ENCODE measurements around the gene AFDN. TPM values are rescaled to one million over a fixed set of nuclear protein-coding genes. Genes with fewer than 3 reads are reported as not detected.

The AFDN gene
- total and polyA plus RNA-seq, 2 of the 8 experiments (the other 6 are each of a cell fraction or from before 2014, with no cell fraction given): 53.4 to 192 TPM

GRCh38 chr6:167849846-167850459 is 23.2 kb downstream of the AFDN start (continued):
- no peak for TF ChIP-seq POU5F1 (IDR thresholded peaks at IDR 0.05; ENCODE audit: low read depth, low read length)
- TF ChIP-seq, protein P1, sequence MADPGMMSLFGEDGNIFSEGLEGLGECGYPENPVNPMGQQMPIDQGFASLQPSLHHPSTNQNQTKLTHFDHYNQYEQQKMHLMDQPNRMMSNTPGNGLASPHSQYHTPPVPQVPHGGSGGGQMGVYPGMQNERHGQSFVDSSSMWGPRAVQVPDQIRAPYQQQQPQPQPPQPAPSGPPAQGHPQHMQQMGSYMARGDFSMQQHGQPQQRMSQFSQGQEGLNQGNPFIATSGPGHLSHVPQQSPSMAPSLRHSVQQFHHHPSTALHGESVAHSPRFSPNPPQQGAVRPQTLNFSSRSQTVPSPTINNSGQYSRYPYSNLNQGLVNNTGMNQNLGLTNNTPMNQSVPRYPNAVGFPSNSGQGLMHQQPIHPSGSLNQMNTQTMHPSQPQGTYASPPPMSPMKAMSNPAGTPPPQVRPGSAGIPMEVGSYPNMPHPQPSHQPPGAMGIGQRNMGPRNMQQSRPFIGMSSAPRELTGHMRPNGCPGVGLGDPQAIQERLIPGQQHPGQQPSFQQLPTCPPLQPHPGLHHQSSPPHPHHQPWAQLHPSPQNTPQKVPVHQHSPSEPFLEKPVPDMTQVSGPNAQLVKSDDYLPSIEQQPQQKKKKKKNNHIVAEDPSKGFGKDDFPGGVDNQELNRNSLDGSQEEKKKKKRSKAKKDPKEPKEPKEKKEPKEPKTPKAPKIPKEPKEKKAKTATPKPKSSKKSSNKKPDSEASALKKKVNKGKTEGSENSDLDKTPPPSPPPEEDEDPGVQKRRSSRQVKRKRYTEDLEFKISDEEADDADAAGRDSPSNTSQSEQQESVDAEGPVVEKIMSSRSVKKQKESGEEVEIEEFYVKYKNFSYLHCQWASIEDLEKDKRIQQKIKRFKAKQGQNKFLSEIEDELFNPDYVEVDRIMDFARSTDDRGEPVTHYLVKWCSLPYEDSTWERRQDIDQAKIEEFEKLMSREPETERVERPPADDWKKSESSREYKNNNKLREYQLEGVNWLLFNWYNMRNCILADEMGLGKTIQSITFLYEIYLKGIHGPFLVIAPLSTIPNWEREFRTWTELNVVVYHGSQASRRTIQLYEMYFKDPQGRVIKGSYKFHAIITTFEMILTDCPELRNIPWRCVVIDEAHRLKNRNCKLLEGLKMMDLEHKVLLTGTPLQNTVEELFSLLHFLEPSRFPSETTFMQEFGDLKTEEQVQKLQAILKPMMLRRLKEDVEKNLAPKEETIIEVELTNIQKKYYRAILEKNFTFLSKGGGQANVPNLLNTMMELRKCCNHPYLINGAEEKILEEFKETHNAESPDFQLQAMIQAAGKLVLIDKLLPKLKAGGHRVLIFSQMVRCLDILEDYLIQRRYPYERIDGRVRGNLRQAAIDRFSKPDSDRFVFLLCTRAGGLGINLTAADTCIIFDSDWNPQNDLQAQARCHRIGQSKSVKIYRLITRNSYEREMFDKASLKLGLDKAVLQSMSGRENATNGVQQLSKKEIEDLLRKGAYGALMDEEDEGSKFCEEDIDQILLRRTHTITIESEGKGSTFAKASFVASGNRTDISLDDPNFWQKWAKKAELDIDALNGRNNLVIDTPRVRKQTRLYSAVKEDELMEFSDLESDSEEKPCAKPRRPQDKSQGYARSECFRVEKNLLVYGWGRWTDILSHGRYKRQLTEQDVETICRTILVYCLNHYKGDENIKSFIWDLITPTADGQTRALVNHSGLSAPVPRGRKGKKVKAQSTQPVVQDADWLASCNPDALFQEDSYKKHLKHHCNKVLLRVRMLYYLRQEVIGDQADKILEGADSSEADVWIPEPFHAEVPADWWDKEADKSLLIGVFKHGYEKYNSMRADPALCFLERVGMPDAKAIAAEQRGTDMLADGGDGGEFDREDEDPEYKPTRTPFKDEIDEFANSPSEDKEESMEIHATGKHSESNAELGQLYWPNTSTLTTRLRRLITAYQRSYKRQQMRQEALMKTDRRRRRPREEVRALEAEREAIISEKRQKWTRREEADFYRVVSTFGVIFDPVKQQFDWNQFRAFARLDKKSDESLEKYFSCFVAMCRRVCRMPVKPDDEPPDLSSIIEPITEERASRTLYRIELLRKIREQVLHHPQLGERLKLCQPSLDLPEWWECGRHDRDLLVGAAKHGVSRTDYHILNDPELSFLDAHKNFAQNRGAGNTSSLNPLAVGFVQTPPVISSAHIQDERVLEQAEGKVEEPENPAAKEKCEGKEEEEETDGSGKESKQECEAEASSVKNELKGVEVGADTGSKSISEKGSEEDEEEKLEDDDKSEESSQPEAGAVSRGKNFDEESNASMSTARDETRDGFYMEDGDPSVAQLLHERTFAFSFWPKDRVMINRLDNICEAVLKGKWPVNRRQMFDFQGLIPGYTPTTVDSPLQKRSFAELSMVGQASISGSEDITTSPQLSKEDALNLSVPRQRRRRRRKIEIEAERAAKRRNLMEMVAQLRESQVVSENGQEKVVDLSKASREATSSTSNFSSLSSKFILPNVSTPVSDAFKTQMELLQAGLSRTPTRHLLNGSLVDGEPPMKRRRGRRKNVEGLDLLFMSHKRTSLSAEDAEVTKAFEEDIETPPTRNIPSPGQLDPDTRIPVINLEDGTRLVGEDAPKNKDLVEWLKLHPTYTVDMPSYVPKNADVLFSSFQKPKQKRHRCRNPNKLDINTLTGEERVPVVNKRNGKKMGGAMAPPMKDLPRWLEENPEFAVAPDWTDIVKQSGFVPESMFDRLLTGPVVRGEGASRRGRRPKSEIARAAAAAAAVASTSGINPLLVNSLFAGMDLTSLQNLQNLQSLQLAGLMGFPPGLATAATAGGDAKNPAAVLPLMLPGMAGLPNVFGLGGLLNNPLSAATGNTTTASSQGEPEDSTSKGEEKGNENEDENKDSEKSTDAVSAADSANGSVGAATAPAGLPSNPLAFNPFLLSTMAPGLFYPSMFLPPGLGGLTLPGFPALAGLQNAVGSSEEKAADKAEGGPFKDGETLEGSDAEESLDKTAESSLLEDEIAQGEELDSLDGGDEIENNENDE (IDR thresholded peaks at IDR 0.05; ENCODE audit: insufficient replicate concordance, low read length): no peak
- TF ChIP-seq SAP30 (IDR thresholded peaks at IDR 0.05; ENCODE audit: insufficient read depth, insufficient replicate concordance, low read length): no peak
- TF ChIP-seq EZH2 (IDR thresholded peaks at IDR 0.05; ENCODE audit: low read depth, low read length, severe bottlenecking): no peak
- TF ChIP-seq, protein P2, sequence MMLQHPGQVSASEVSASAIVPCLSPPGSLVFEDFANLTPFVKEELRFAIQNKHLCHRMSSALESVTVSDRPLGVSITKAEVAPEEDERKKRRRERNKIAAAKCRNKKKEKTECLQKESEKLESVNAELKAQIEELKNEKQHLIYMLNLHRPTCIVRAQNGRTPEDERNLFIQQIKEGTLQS (IDR thresholded peaks at IDR 0.05; ENCODE audit: insufficient read depth, low read depth, low read length): no peak
- TF ChIP-seq YY1 (IDR thresholded peaks at IDR 0.05; ENCODE audit: low read depth, low read length): peak; percentile 8; the same call in 1 of the 2 replicates
- TF ChIP-seq GTF2F1 (IDR thresholded peaks at IDR 0.05; ENCODE audit: borderline replicate concordance, low read depth, low read length): no peak
- TF ChIP-seq RBBP5 (IDR thresholded peaks at IDR 0.05; ENCODE audit: borderline replicate concordance, low read depth, low read length): no peak
- no peak for TF ChIP-seq SP2 (IDR thresholded peaks at IDR 0.05; ENCODE audit: low read length)

Data from H1 (cell line).